ENCODE measurements around the gene GLYATL1.

GLYATL1 gene

GRCh38 chr11:58979222-58979621 lies 39.9 kb downstream of the GLYATL1 start:
- H3K4me3 ChIP-seq (ENCODE audit: low read depth, low read length): no peak overlapping the region
- no peak for DNase-seq (ENCODE audit: low read depth)
- TF ChIP-seq CTCF (IDR thresholded peaks at IDR 0.05; ENCODE audit: insufficient read depth, low read depth, low read length, missing control alignments): no peak

- TF ChIP-seq CTCF (IDR thresholded peaks at IDR 0.05; ENCODE audit: insufficient read depth, low read depth, low read length, missing control alignments): no peak
- H3K4me3 ChIP-seq (ENCODE audit: low read depth, low read length): no peak overlapping the region
- no peak for DNase-seq (ENCODE audit: low read depth)
Measured at GRCh38 chr11:58980159-58980843, 41.0 kb downstream of the GLYATL1 start.

- DNase-seq (ENCODE audit: low read depth): peak; percentile 5
- H3K4me3 ChIP-seq (ENCODE audit: low read depth, low read length): no peak overlapping the region
- TF ChIP-seq CTCF (IDR thresholded peaks at IDR 0.05; ENCODE audit: insufficient read depth, low read depth, low read length, missing control alignments): no peak
Measured at GRCh38 chr11:58992489-58992888, 53.2 kb downstream of the GLYATL1 start.

- no peak overlapping the region for H3K4me3 ChIP-seq (ENCODE audit: low read depth, low read length)
- TF ChIP-seq CTCF (IDR thresholded peaks at IDR 0.05; ENCODE audit: insufficient read depth, low read depth, low read length, missing control alignments): no peak
- peak; percentile 6 for DNase-seq (ENCODE audit: low read depth)
Measured at GRCh38 chr11:58994171-58994570, 54.9 kb downstream of the GLYATL1 start.

GRCh38 chr11:58998480-58999290 lies 59.4 kb downstream of the GLYATL1 start:
- DNase-seq (ENCODE audit: low read depth): no peak
- TF ChIP-seq CTCF (IDR thresholded peaks at IDR 0.05; ENCODE audit: insufficient read depth, low read depth, low read length, missing control alignments): no peak
- H3K4me3 ChIP-seq (ENCODE audit: low read depth, low read length): no peak overlapping the region

- DNase-seq (ENCODE audit: low read depth): peak; percentile 12
- TF ChIP-seq CTCF (IDR thresholded peaks at IDR 0.05; ENCODE audit: insufficient read depth, low read depth, low read length, missing control alignments): no peak
- H3K4me3 ChIP-seq (ENCODE audit: low read depth, low read length): no peak overlapping the region
Measured at GRCh38 chr11:58999291-58999680, 60.0 kb downstream of the GLYATL1 start.

Data from GM12865 (cell line).